ENCODE results near the gene TCIRG1. TPM values are rescaled to one million over a fixed set of nuclear protein-coding genes. Genes with fewer than 3 reads are reported as not detected.

The TCIRG1 gene
- total and polyA plus RNA-seq, 2 of the 13 experiments (the other 11 are each of a cell fraction or from before 2014, with no cell fraction given): 48.0 to 69.6 TPM

DNA sequence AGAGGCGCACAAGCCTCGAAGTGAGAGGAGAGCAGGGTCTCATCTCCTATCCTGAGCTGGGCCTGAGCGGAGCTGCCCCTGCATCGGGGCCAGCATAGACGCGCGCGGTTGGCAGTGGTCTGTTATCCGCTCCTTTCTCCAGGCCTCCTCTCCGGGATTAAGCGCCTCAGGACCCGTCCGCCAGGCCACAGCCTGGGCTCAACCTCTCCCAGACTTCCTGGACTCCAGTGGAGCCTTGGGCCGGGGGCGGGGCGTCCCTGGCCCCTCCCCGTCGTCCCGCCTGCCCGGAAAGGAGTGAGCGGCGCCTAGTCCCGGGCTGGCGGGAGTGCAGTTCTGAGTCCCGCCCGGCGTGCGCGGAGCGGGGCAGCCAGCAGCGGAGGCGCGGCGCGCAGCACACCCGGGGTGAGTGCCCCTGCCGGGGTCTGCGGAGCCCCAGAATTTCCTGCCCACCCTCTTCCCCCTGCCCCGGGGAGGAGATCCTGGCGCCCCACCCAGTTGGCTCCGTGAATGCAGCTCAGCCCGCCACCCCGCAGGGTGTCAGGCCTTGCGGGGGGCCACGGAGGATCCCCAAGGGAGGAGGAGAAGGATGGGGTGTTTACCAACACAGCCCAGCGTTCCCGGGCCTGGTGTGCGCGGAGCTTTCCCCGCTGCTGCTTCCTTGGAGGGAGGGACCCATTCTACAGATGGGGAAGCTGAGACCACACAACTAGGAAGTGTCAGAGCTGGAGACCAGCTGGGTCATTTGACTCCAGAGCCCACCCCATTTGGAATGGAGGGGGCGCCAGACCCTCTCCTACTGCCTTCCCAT, at the start of gene TCIRG1 (continued):
- TF ChIP-seq, protein P1, sequence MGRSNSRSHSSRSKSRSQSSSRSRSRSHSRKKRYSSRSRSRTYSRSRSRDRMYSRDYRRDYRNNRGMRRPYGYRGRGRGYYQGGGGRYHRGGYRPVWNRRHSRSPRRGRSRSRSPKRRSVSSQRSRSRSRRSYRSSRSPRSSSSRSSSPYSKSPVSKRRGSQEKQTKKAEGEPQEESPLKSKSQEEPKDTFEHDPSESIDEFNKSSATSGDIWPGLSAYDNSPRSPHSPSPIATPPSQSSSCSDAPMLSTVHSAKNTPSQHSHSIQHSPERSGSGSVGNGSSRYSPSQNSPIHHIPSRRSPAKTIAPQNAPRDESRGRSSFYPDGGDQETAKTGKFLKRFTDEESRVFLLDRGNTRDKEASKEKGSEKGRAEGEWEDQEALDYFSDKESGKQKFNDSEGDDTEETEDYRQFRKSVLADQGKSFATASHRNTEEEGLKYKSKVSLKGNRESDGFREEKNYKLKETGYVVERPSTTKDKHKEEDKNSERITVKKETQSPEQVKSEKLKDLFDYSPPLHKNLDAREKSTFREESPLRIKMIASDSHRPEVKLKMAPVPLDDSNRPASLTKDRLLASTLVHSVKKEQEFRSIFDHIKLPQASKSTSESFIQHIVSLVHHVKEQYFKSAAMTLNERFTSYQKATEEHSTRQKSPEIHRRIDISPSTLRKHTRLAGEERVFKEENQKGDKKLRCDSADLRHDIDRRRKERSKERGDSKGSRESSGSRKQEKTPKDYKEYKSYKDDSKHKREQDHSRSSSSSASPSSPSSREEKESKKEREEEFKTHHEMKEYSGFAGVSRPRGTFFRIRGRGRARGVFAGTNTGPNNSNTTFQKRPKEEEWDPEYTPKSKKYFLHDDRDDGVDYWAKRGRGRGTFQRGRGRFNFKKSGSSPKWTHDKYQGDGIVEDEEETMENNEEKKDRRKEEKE (IDR thresholded peaks at IDR 0.05): no peak
- TF ChIP-seq ZFP90 (CRISPR knock-in tag; IDR thresholded peaks at IDR 0.05; ENCODE audit: borderline replicate concordance) (0 out of 2 replicates have a peak, but pooled peaks have one; percentile 65), CC2D1A (CRISPR knock-in tag; IDR thresholded peaks at IDR 0.05) (no peak), NRL (CRISPR knock-in tag; IDR thresholded peaks at IDR 0.05; ENCODE audit: borderline replicate concordance) (0 out of 2 replicates have a peak, but pooled peaks have one; percentile 4), IRX3 (CRISPR knock-in tag; IDR thresholded peaks at IDR 0.05; ENCODE audit: borderline replicate concordance, low read depth) (no peak), RAD51 (IDR thresholded peaks at IDR 0.05; ENCODE audit: borderline replicate concordance) (no peak), PBX2 (CRISPR knock-in tag; IDR thresholded peaks at IDR 0.05) (no peak), KAT8 (CRISPR knock-in tag; IDR thresholded peaks at IDR 0.05) (peak; percentile 42; the same call in 1 of the 2 replicates), ONECUT2 (CRISPR knock-in tag; IDR thresholded peaks at IDR 0.05) (no peak), SMAD9 (CRISPR knock-in tag; IDR thresholded peaks at IDR 0.05) (no peak), TP53 (CRISPR knock-in tag; conservative IDR thresholded peaks at IDR 0.05) (0 out of 2 replicates have a peak, but pooled peaks have one; percentile 37), ZNF670 (CRISPR knock-in tag; IDR thresholded peaks at IDR 0.05; ENCODE audit: borderline replicate concordance) (0 out of 2 replicates have a peak, but pooled peaks have one; percentile 30), SP1 (IDR thresholded peaks at IDR 0.05) (no peak), SP1 (CRISPR knock-in tag; IDR thresholded peaks at IDR 0.05) (no peak), XBP1 (CRISPR knock-in tag; IDR thresholded peaks at IDR 0.05) (0 out of 2 replicates have a peak, but pooled peaks have one; percentile 36), ZNF20 (CRISPR knock-in tag; IDR thresholded peaks at IDR 0.05) (no peak)
- TF ChIP-seq, protein P2, sequence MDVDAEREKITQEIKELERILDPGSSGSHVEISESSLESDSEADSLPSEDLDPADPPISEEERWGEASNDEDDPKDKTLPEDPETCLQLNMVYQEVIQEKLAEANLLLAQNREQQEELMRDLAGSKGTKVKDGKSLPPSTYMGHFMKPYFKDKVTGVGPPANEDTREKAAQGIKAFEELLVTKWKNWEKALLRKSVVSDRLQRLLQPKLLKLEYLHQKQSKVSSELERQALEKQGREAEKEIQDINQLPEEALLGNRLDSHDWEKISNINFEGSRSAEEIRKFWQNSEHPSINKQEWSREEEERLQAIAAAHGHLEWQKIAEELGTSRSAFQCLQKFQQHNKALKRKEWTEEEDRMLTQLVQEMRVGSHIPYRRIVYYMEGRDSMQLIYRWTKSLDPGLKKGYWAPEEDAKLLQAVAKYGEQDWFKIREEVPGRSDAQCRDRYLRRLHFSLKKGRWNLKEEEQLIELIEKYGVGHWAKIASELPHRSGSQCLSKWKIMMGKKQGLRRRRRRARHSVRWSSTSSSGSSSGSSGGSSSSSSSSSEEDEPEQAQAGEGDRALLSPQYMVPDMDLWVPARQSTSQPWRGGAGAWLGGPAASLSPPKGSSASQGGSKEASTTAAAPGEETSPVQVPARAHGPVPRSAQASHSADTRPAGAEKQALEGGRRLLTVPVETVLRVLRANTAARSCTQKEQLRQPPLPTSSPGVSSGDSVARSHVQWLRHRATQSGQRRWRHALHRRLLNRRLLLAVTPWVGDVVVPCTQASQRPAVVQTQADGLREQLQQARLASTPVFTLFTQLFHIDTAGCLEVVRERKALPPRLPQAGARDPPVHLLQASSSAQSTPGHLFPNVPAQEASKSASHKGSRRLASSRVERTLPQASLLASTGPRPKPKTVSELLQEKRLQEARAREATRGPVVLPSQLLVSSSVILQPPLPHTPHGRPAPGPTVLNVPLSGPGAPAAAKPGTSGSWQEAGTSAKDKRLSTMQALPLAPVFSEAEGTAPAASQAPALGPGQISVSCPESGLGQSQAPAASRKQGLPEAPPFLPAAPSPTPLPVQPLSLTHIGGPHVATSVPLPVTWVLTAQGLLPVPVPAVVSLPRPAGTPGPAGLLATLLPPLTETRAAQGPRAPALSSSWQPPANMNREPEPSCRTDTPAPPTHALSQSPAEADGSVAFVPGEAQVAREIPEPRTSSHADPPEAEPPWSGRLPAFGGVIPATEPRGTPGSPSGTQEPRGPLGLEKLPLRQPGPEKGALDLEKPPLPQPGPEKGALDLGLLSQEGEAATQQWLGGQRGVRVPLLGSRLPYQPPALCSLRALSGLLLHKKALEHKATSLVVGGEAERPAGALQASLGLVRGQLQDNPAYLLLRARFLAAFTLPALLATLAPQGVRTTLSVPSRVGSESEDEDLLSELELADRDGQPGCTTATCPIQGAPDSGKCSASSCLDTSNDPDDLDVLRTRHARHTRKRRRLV (CRISPR knock-in tag; IDR thresholded peaks at IDR 0.05): no peak
- TF ChIP-seq, protein P3, sequence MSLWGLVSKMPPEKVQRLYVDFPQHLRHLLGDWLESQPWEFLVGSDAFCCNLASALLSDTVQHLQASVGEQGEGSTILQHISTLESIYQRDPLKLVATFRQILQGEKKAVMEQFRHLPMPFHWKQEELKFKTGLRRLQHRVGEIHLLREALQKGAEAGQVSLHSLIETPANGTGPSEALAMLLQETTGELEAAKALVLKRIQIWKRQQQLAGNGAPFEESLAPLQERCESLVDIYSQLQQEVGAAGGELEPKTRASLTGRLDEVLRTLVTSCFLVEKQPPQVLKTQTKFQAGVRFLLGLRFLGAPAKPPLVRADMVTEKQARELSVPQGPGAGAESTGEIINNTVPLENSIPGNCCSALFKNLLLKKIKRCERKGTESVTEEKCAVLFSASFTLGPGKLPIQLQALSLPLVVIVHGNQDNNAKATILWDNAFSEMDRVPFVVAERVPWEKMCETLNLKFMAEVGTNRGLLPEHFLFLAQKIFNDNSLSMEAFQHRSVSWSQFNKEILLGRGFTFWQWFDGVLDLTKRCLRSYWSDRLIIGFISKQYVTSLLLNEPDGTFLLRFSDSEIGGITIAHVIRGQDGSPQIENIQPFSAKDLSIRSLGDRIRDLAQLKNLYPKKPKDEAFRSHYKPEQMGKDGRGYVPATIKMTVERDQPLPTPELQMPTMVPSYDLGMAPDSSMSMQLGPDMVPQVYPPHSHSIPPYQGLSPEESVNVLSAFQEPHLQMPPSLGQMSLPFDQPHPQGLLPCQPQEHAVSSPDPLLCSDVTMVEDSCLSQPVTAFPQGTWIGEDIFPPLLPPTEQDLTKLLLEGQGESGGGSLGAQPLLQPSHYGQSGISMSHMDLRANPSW (CRISPR knock-in tag; IDR thresholded peaks at IDR 0.05; ENCODE audit: borderline replicate concordance): peak; percentile 82; the same call in 1 of the 2 replicates

Data from HepG2 (cell line).